Stomach (tissue), 4 donors: ENCODE results near the gene BABAM1.

ENCODE experiments used
- POLR2A ChIP-seq, 4 donors: fragments of 450-650 bp; IDR thresholded peaks; one replicate each; pipeline ENCODE4 v1.6.1; 2016; ENCODE audit warnings: antibody characterized with exemption in 4 of 4, control low read depth in 2 of 4, mild to moderate bottlenecking in 1 of 4, moderate library complexity in 1 of 4
- TF ChIP-seq, protein P1 (sequence below), 7 experiments: fragments of 450-650 bp in 4 of 7; fragments of 200-600 bp in 3 of 7; sonication (generic) in 3 of 7; IDR thresholded peaks; one replicate each; pipeline ENCODE4 v1.5.1; 2016 to 2019; ENCODE audit warnings: antibody characterized with exemption in 7 of 7, control low read depth in 2 of 7, mild to moderate bottlenecking in 1 of 7

DNA sequence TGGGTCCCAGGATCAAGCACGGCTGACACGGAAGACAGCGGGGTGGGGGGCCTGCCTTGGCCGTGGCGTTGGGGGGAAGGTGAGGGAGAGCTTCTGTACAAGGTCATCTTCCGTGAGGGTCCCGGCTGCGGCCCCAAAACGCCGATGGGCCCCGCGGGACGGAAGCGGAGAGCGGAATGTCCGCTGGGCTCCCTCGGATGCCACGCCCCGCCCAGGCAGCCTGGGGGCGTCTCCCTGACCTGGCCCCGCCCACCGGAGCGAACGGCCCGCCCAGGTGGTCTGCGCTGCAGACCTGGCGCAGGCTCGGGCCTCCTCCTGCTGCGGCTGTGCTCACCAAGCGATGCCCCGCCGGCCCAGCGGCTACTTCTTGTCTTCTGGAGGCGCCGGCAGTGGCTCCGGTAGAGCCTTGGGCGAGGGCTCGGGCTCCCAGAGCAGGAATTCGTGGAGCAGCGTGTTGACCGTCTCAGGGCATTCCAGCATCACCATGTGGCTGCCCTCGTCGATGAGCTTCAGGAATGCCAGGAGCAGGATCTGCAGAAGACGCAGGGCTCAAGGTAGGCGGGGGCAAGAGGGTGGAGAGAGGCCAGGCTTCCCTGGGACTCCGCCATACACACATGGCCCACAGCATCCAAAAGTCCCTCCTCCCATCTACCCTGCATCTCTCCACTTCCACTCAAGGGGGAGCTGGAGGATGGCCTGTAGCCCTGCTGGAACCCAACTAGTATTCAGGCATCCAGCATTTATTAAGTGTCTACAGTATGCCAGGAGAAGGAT lies 25.2 kb downstream of the BABAM1 start:
- TF ChIP-seq, protein P1, sequence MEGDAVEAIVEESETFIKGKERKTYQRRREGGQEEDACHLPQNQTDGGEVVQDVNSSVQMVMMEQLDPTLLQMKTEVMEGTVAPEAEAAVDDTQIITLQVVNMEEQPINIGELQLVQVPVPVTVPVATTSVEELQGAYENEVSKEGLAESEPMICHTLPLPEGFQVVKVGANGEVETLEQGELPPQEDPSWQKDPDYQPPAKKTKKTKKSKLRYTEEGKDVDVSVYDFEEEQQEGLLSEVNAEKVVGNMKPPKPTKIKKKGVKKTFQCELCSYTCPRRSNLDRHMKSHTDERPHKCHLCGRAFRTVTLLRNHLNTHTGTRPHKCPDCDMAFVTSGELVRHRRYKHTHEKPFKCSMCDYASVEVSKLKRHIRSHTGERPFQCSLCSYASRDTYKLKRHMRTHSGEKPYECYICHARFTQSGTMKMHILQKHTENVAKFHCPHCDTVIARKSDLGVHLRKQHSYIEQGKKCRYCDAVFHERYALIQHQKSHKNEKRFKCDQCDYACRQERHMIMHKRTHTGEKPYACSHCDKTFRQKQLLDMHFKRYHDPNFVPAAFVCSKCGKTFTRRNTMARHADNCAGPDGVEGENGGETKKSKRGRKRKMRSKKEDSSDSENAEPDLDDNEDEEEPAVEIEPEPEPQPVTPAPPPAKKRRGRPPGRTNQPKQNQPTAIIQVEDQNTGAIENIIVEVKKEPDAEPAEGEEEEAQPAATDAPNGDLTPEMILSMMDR (IDR thresholded peaks at IDR 0.05), result peak in 5 of 7 experiments; percentile 42 to 85 (median 59)
- no peak for TF ChIP-seq POLR2A (IDR thresholded peaks at IDR 0.05)
